Uterus (tissue), 2 donors: Measurements from ENCODE around the gene MAN1B1.

Source experiments
- CTCF ChIP-seq, 4 experiments: fragments of 200-600 bp in 2 of 4; fragments of 450-650 bp in 2 of 4; sonication (generic) in 2 of 4; IDR thresholded peaks; one replicate each; pipeline ENCODE4 v1.5.1; 2016 to 2019; ENCODE audit warnings: antibody characterized with exemption in 4 of 4, mild to moderate bottlenecking in 2 of 4, moderate library complexity in 1 of 4
- POLR2A ChIP-seq, 2 donors: fragments of 450-650 bp; IDR thresholded peaks; one replicate each; pipeline ENCODE4 v1.6.1; 2016; ENCODE audit warnings: antibody characterized with exemption in 2 of 2, mild to moderate bottlenecking in 1 of 2, moderate library complexity in 1 of 2

GRCh38 chr9:137045294-137046087 is 41.3 kb upstream of the MAN1B1 start:
- TF ChIP-seq CTCF (IDR thresholded peaks at IDR 0.05), result no peak
- TF ChIP-seq POLR2A (IDR thresholded peaks at IDR 0.05), result no peak
